Left forelimb (tissue), 1 donor: ENCODE measurements around the gene SEMA6D.
"Not testable (repeated sequence)": the region's sequence is repeated elsewhere in the genome, so short reads cannot be mapped to it uniquely, and the experiment has no call there.

ENCODE experiments used
- DNase-seq: peaks from one replicate; pipeline ENCODE4 v3.0.0-alpha.2; 2018; ENCODE audit warnings: low spot score

Gene SEMA6D

GRCh38 chr15:47716516-47716915, 789 bp upstream of the SEMA6D start:
- DNase-seq, result no peak

GRCh38 chr15:47718497-47719437, 1.5 kb downstream of the SEMA6D start:
- DNase-seq, result peak; percentile 73

- DNase-seq, result no peak
These were observed 2.4 kb downstream of the SEMA6D start for GRCh38 chr15:47719730-47720129.

GRCh38 chr15:47720555-47720954, 3.2 kb downstream of the SEMA6D start:
- no peak for DNase-seq

GRCh38 chr15:47721676-47722075, 4.4 kb downstream of the SEMA6D start:
- no peak for DNase-seq

DNA sequence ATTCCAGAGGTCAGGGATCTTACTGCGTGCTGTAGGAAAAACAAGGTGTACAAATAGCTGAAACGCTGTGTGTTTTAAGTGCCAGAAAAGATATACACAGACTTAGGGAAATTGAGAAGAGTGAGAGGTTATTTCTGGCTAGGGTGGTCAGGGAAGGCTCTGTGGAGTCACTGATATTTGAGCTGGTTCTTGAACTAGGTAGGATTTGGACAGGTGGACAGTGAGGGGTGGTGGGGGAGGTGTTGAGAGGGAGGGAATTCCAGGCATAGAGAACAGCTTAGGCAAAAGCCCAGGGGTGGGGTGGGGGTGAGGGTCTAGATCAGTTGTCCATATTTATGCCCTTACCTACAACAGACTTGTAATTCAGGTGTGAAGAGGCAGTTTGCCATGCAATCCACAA, 7.0 kb downstream of the SEMA6D start:
- DNase-seq, result no peak

- DNase-seq, result no peak
These were observed 7.7 kb downstream of the SEMA6D start for GRCh38 chr15:47725051-47725450.

- DNase-seq, result no peak
These were observed 8.6 kb downstream of the SEMA6D start for GRCh38 chr15:47725906-47726305.

DNA sequence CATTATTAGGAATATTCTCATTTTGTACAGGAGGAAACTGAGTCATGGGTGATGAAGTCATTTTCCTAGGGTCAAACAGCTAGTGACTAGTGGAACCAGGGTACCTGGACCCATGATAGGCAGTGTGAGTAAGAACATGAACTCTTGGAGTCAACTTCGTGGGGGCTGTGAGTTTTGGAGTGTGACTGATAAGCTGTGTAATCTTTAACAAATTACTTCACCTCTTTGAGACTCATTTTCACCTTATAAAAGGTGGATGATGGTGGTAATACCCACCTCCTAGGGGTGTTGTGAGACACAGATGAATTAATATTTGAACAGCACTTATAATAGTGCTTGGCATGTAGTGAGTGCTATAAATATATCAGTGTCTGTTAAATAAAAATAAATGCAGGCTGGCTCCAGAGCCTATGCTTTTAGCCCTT, 9.1 kb downstream of the SEMA6D start:
- no peak for DNase-seq

DNA sequence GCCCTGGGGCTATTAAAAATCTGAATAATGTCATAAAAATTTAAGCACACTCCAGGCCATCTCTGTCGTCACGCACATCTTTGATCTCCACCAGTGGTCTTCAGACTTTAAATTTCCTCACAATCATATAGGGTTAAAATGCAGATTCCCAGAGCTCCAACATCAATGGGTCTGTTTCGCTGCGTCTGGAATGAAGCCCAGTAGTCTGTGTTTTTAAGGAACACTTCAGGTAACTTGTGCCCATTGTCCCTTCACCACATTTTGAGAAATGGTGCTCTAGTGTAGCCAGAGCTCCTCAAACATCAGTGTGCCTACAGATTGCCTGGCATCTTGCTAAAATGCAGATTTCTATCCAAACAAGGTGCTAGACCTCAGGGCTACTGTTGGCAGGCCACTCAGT, 9.8 kb downstream of the SEMA6D start:
- DNase-seq, result no peak

DNA sequence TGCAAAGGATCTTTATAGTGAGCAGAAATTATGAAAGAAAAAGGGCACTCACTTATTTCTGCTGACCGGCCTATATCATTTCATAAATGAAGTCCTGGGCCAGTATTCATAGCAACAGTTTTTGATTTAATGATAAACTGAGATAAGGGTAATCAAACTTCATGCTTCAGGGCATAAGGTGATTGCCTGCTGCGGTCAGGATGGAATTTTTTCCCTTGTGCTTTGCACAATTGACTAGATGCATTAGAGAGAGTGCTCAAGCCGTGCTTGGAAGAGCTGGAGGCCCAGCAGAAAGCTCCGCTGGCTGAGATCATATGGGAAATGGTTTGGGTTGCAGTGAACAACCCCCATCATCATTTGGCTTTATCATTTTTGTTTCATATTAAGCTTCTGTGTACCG, 10.4 kb downstream of the SEMA6D start:
- DNase-seq, result no peak

- DNase-seq, result no peak
These were observed 11.1 kb downstream of the SEMA6D start for GRCh38 chr15:47728426-47728825.

- DNase-seq, result no peak
These were observed 11.6 kb downstream of the SEMA6D start for GRCh38 chr15:47728886-47729285.

- DNase-seq, result no peak
These were observed 13.9 kb downstream of the SEMA6D start for GRCh38 chr15:47731230-47731629.

- no peak for DNase-seq
These were observed 14.9 kb downstream of the SEMA6D start for GRCh38 chr15:47732248-47732647.

DNA sequence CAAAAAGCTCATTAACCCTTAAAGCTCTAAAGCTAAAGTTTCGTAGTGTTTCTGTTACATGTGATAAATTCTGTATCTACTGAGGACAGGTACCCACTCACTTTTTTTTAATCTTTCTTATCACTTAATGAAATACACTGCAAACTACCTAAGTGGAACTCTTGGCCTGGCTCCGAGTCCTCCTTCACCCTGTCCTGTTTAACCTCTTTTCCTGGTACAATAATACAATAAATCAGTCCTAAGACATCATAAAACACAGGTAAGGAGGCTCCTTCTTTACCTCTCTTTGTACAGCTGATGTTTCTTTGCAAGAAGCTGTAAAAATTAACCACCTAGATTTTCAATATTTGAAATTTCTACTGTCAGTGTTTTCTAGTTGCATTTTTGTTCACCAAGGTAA, 15.8 kb downstream of the SEMA6D start:
- no peak for DNase-seq

DNA sequence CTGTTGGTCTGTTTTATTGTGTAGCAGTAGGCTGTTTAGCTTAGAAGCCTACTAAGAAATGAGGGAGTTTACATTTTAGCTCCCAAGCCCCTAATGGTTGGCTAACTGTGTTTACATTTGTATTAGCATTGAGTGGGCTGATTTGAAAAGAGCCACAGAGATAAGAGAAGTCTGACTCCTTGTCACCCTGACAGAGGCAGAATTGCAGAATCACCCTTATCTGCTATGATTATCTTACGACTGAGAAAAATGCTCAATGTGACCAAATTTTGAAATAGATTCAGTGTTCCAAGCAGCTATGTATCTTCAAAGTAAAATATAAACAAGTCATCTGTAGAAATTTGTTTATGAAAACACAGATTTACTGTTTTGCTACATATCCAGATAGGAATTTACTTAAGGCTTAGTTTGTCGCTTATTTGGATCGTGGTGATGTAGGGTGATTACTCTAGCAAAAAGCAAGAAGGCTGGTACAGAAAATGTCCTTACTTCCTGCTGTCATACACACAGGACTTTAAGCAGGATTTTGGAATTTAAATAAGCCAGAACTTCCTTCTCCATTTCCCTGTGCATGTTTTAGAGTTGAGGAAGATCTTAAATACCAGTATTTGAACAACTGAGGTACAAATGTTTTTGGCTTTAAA, 19.0 kb downstream of the SEMA6D start:
- no peak for DNase-seq

DNA sequence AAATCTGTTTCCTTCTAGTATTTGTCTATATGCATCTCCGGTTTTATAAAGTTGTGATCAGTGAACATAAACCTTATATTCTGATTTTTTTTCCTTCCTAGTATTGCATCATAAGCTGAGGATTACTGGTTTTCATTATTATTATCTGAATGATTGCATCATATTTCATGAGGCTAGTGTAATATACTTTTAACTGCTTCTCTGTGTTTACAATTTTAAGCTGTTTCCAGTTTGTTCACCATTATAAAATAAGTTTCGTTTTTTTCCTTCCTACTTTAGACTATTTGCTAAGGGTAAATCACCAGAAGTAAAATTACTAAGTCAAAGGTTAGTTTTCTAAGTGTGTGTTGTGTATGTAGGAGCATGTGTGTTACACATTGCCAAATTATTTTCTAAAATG, 20.2 kb downstream of the SEMA6D start:
- DNase-seq, result no peak

DNA sequence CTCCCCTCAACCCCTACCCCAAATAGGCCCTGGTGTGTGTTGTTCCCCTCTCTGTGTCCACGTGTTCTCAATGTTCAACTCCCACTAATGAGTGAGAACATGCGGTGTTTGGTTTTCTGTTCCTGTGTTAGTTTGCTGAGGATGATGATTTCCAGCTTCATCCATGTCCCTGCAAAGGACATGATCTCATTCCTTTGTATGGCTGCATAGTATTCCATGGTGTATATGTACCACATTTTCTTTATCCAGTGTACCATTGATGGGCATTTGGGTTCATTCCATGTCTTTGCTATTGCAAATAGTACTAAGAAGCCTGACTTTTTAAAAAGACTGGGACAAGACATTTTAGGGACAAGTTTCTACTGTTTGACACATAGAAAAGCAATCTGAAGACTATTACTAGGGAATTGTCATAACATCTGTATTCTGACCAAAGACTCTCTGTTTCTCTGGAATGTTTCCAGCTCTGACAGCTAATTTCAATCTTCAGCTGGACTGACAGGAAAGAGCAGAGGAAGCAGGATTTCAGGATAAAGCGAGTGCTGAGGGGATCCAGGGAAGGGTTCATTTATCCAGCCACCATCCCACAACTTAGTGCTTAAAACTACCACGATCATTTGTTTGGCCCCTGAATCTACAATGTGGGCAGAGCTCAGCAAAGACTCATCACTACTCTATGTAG, 21.0 kb downstream of the SEMA6D start:
- not testable (repeated sequence) for DNase-seq

DNA sequence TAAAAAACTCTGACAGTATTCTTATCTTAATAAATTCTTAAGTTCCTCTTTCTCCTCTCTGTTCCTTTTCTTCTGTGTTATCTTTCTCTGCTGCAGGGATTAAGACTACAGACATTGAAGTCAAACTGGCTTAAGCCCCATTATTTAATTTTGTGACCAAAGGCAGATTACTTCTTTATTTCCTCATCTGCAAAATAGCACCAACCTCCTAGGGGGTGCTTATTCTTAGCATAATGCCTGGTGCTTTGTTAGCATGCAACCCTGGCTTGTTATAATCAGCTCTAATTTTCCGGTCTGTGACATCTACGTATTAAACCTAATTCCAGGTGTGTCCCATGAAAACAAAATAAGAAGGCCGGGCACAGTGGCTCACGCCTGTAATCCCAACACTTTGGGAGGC, 23.8 kb downstream of the SEMA6D start:
- DNase-seq, result no peak

DNA sequence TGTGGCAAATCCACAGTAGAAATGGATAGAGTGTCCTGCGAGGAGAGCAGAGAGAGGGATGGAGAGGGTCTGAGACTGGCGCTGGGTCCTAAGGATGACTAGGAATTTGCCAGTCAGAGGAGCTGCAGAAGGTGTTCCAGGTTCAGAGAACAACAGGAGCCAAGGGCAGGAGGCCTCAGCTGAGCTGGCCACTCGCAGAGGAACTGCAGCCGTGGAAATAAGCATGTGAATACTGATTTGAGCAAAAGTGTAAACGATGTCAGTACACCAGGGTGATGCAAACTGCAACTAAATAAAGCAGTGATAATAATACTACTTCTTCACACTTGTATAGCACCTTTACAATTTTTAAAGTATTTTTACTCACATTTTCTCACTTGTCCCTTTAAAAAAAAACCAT, 24.6 kb downstream of the SEMA6D start:
- DNase-seq, result no peak

- DNase-seq, result no peak
These were observed 25.0 kb downstream of the SEMA6D start for GRCh38 chr15:47742334-47742733.

DNA sequence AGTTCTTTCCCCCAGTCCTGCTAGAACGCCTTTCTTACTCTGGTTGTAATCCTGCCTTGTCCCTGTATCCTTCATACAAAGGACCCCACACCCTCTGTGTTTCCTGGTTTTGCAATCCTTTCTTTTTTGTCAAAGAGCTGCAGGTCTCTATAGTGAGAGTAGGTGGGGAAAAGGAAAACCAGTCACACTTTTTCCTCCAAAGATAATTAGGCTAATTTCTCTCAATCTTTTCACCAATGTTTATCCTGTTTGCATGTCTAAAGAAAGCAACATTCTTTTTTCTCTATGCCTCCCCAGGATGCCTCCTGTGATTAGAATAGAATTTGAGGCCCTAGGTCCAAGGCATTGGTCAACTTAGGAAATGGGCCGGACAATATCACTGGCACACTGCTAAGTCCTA, 25.4 kb downstream of the SEMA6D start:
- no peak for DNase-seq
